Astrocyte of the cerebellum (primary cell): ENCODE data around the gene LUZP1.

ENCODE experiments used
- DNase-seq: peaks from one replicate; pipeline ENCODE4 v3.0.0-alpha.2; 2011; ENCODE audit warnings: low read depth
- H3K4me3 ChIP-seq: 2 replicates; pipeline ENCODE4 v1.5.1; 2011; ENCODE audit warnings: mild to moderate bottlenecking, low read depth, low read length, moderate library complexity
- in situ Hi-C: cut with HindIII; loops from 2 replicates; pipeline ENCODE4 v1.10.0; 2017; ENCODE audit warnings: low sequenced_read_pairs
- TF ChIP-seq, protein P1 (sequence below): IDR thresholded peaks from 2 replicates; pipeline ENCODE4 v1.5.1; 2012; ENCODE audit warnings: low read length, low read depth, moderate library complexity, mild to moderate bottlenecking; ENCODE audit errors: missing control alignments

Gene LUZP1

DNA sequence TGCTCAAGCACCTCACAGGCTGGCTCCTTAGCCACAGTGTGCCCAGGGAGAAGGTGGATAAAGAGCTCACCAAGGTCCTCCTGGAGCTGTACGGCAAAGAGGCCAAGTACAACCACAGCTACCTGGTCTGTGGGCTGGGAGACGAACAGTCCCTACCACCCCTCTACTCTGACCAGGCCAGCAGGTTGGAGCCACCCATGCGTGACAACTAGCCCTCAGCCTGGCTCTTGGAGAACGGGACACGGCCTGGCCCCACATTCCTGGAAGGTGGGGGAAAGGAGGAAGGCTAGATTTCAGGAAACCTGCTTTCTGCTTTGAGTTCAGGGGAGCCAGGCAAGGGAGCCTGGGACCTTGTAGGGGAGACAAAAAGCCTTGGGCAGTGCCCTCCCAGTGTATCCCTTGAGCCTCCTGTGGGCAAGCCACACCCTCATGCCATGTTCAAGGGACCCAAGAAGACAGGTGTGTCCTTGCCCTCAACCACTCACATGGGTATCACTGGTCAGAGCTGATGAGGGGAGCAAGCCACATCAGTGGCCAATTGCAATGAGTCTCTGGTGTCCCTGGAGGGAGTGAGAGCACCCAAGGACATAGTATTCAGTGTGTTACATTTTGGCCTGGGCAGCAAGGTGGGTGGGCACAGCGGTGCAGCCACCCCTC is 27.6 kb downstream of the LUZP1 start:
- H3K4me3 ChIP-seq = no peak overlapping the region
- DNase-seq = no peak
- in situ Hi-C loops = no loop called here
- TF ChIP-seq, protein P1, sequence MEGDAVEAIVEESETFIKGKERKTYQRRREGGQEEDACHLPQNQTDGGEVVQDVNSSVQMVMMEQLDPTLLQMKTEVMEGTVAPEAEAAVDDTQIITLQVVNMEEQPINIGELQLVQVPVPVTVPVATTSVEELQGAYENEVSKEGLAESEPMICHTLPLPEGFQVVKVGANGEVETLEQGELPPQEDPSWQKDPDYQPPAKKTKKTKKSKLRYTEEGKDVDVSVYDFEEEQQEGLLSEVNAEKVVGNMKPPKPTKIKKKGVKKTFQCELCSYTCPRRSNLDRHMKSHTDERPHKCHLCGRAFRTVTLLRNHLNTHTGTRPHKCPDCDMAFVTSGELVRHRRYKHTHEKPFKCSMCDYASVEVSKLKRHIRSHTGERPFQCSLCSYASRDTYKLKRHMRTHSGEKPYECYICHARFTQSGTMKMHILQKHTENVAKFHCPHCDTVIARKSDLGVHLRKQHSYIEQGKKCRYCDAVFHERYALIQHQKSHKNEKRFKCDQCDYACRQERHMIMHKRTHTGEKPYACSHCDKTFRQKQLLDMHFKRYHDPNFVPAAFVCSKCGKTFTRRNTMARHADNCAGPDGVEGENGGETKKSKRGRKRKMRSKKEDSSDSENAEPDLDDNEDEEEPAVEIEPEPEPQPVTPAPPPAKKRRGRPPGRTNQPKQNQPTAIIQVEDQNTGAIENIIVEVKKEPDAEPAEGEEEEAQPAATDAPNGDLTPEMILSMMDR = no peak

DNA sequence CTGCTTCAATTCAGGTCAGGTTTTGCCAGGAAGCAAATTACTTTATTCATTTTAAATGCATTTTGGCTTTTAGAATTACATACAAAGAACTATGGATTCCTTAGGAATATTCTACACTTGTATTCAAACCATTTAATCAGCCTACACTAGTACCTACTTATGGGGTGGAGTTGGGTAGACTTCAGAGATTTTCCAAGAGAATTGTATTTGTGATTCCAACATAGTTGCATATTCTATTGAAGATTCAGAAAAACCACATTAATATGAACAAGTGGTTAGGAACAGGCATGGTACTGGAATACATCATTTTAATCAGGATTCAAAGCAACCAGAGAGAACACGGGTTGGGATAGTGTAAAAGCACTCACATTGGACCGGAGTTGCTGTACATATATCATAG is 33.4 kb downstream of the LUZP1 start:
- TF ChIP-seq, protein P1 = no peak
- in situ Hi-C loops = no loop called here
- no peak for DNase-seq
- H3K4me3 ChIP-seq = no peak overlapping the region

DNA sequence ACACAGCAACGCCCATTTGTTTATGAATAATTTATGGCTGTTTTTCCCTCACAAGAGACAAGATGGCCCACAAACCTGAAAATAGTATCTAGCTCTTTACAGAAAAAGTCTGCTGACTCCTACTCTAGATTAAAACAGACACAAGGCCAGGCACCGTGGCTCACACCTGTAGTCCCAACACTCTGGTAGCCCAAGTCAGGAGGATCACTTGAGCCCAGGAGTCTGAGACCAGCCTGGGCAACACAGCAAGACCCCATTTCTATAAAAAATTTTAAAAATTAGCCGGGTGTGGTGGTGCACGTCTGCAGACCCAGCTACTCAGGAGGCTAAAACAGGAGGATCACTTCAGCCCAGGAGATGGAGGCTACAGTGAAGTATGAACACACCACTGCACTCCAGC is 34.6 kb downstream of the LUZP1 start:
- H3K4me3 ChIP-seq = no peak overlapping the region
- in situ Hi-C loops = no loop called here
- no peak for DNase-seq
- TF ChIP-seq, protein P1 = no peak

DNA sequence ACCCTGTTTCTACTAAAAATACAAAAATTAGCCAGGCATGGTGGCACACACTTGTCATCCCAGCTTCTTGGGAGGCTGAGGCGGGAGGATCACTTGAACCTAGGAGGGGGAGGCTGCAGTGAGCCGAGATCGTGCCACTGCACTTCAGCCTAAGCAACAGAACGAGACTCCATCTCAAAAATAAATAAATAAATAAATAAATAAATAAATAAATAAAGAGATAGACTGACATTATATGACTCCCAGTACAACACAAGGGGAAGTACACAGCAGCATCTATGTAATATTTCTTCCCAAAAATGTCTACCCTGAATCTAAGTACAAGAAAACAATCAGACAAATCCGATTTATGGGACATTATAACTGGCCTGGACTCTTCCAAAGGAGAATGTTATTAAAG is 35.1 kb downstream of the LUZP1 start:
- TF ChIP-seq, protein P1 = no peak
- in situ Hi-C loops = no loop called here
- no peak for DNase-seq
- no peak overlapping the region for H3K4me3 ChIP-seq

GRCh38 chr1:23132033-23132432 is 36.6 kb downstream of the LUZP1 start:
- no peak overlapping the region for H3K4me3 ChIP-seq
- in situ Hi-C loops = no loop called here
- DNase-seq = no peak
- TF ChIP-seq, protein P1 = no peak

DNA sequence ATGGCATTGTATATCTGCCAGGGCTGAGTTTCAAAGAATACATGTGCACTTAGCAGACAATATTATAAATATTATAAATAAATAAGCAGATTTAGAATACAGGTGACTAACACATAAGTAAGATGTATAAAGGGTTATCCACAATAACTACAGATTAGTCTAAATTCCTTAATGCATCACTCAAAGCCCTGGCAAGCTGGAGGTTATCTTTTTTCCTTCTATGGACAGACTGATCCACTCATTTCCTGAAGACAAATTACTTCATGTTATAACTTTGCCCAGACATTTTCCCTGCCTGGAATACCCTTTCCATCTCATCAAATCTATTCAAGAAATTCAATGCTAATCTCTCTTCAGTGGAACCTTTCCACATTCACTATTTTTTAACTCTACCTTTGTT is 38.8 kb downstream of the LUZP1 start:
- in situ Hi-C loops = no loop called here
- no peak for DNase-seq
- TF ChIP-seq, protein P1 = no peak
- H3K4me3 ChIP-seq = no peak overlapping the region
